Ovary (tissue), 3 donors: Measurements from ENCODE around the gene KCNK1.

ENCODE experiments used
- EP300 ChIP-seq: sonication (generic); formaldehyde crosslinking; IDR thresholded peaks from one replicate; pipeline ENCODE4 v1.6.1; 2017; ENCODE audit warnings: antibody characterized with exemption
- POLR2A ChIP-seq: fragments of 450-650 bp; IDR thresholded peaks from one replicate; pipeline ENCODE4 v1.6.1; 2017; ENCODE audit warnings: antibody characterized with exemption, mild to moderate bottlenecking, moderate library complexity
- TF ChIP-seq, protein P1 (sequence below), 3 donors: fragments of 450-650 bp in 2 of 3; fragments of 200-600 bp in 1 of 3; IDR thresholded peaks; one replicate each; pipeline versions ENCODE4 v1.5.1 to v1.8.0; 2016 to 2022; ENCODE audit warnings: antibody characterized with exemption in 3 of 3, mild to moderate bottlenecking in 1 of 3
- donor health status: DM: no; HTN: no; CAD: no.

DNA sequence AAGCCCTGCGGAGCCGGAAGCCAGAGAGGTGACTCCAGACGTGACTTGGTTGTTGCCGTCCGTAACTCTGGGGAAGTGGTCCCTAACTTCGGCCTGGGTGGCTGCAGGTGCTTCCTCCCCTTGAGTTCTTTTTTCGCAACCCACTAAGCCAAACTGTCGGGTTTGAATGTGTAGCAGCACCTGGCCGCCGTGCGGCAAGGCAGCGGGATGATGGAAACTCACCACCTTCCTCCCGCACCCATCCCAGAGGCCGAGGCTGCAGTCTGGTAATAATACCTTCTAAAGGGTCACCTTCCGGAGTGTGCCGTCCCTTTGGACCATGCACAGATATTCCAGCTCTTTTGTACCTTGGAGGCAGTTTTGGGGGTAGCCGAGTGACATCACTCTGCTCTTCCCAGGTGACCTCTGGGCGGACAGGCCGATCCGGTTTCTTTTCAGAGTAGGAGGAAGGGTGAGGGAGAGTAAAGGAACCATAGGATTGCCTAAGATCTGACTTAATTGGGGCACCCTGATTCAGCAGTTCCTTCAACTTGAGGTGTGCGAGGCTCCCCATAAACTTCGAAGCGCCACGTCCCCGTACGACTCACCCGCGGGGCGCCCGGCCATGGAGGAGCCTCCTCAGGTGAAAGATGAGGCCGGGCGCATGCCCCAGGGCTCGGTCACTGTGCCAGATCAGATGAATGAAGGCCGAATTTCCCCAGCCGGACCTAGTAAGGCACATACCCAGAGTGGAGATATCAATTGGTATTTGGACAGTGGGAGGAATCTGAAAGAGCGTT lies 1.0 kb downstream of the KCNK1 start:
- TF ChIP-seq, protein P1, sequence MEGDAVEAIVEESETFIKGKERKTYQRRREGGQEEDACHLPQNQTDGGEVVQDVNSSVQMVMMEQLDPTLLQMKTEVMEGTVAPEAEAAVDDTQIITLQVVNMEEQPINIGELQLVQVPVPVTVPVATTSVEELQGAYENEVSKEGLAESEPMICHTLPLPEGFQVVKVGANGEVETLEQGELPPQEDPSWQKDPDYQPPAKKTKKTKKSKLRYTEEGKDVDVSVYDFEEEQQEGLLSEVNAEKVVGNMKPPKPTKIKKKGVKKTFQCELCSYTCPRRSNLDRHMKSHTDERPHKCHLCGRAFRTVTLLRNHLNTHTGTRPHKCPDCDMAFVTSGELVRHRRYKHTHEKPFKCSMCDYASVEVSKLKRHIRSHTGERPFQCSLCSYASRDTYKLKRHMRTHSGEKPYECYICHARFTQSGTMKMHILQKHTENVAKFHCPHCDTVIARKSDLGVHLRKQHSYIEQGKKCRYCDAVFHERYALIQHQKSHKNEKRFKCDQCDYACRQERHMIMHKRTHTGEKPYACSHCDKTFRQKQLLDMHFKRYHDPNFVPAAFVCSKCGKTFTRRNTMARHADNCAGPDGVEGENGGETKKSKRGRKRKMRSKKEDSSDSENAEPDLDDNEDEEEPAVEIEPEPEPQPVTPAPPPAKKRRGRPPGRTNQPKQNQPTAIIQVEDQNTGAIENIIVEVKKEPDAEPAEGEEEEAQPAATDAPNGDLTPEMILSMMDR (IDR thresholded peaks at IDR 0.05): no peak
- no peak for TF ChIP-seq POLR2A
- TF ChIP-seq EP300: no peak
